Nephron progenitor cell (in vitro differentiated cells): ENCODE measurements around the gene CTRB2.

Source experiments
- DNase-seq: peaks from one replicate; pipeline ENCODE4 v3.0.0; 2021
- H3K27ac Mint-ChIP-seq: 2 replicates; pipeline ENCODE4 v1.8.0; 2021; ENCODE audit warnings: mild to moderate bottlenecking, moderate library complexity, mixed read lengths
- H3K27me3 Mint-ChIP-seq: 2 replicates; pipeline ENCODE4 v1.8.0; 2021; ENCODE audit warnings: mild to moderate bottlenecking, low read depth, mixed read lengths; ENCODE audit not compliant: poor library complexity
- H3K36me3 Mint-ChIP-seq: 2 replicates; pipeline ENCODE4 v1.8.0; 2021; ENCODE audit warnings: low read depth, mixed read lengths
- H3K4me1 Mint-ChIP-seq: 2 replicates; pipeline ENCODE4 v1.8.0; 2021; ENCODE audit warnings: mixed read lengths
- H3K4me3 Mint-ChIP-seq: 2 replicates; pipeline ENCODE4 v1.8.0; 2021; ENCODE audit warnings: mild to moderate bottlenecking, moderate library complexity, mixed read lengths
- H3K9me3 Mint-ChIP-seq: 2 replicates; pipeline ENCODE4 v1.8.0; 2021; ENCODE audit warnings: mild to moderate bottlenecking, moderate library complexity, mixed read lengths
- TF ChIP-seq, protein P1 (sequence below): fragments of 200-600 bp; sonication (generic); IDR thresholded peaks from 2 replicates; pipeline ENCODE4 v1.5.0; 2021; ENCODE audit warnings: antibody characterized with exemption

Gene CTRB2

DNA sequence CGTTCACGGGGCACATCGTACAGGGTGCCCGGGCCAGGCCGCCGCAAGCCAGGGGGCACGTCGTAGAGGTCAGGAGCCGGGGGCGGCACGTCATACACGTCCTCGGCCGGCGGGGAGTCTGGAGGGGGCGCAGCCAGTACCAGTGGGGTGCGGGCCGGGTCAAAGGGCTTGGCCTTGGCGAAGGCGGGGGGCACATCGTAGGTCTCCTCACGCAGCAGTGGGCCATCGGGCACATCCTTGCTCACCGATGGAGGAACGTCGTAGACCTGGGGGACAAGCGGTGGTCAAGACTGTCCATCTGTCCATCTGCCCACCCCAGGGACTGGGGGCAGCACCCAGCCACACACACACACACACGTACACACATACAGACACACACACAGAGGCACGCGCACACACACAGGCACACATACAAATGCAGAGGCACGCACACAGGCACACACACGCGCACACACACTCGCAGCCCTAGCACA lies 28.8 kb upstream of the CTRB2 start:
- TF ChIP-seq, protein P1, sequence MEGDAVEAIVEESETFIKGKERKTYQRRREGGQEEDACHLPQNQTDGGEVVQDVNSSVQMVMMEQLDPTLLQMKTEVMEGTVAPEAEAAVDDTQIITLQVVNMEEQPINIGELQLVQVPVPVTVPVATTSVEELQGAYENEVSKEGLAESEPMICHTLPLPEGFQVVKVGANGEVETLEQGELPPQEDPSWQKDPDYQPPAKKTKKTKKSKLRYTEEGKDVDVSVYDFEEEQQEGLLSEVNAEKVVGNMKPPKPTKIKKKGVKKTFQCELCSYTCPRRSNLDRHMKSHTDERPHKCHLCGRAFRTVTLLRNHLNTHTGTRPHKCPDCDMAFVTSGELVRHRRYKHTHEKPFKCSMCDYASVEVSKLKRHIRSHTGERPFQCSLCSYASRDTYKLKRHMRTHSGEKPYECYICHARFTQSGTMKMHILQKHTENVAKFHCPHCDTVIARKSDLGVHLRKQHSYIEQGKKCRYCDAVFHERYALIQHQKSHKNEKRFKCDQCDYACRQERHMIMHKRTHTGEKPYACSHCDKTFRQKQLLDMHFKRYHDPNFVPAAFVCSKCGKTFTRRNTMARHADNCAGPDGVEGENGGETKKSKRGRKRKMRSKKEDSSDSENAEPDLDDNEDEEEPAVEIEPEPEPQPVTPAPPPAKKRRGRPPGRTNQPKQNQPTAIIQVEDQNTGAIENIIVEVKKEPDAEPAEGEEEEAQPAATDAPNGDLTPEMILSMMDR = no peak
- H3K4me1 Mint-ChIP-seq = peaks cover 24% of the 10 kb centered on the region
- H3K27ac Mint-ChIP-seq = no peak overlapping the region
- no peaks in the 10 kb centered on the region for H3K9me3 Mint-ChIP-seq
- peaks cover 31% of the 10 kb centered on the region for H3K36me3 Mint-ChIP-seq
- H3K27me3 Mint-ChIP-seq = no peaks in the 10 kb centered on the region
- DNase-seq = no peak
- H3K4me3 Mint-ChIP-seq = no peak overlapping the region

DNA sequence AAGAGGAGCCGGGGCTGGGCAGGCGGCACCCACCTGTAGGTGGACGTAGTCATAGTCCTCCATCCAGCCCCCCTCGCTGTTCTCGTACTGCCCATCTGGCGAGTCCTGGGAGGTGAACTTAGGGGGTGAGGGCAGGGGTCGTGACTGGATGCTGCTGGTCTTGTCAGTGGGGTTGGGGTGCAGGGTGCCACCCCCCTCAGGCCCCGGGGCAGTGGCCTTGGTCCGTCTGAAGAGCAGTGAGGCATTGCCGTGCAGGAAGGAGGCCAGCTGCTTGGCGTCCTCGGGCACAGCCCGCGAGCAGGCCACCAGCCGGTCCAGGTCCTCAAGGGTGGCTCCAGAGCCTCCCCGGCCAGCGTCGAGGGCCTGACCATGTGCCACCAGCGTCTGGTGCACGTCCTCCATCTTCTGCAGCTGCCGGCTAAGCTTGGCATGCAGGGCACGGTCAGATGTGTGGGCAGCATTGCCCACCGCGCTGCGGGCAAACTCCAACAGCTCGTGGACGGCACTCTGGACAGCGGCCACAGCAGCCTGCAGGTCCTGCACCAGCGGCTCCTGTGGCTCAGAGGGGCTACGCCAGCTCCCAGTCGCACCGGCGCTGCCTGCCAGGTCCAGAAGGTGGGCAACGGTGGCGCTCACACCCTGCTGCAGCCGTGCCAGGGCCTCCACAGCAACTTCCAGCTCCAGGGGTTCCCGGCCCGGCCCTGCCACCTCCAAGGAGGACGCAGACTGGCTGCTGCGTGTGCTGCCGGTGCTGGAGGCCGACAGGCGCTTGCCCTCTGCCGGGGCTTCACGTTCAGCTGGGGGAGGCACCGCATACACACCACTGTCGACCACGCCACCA lies 28.1 kb upstream of the CTRB2 start:
- Mint-ChIP-seq H3K4me1 (peaks cover 17% of the 10 kb centered on the region), H3K4me3 (no peak overlapping the region), H3K27ac (no peak overlapping the region), H3K27me3 (no peaks in the 10 kb centered on the region), H3K36me3 (peaks cover 29% of the 10 kb centered on the region), H3K9me3 (no peaks in the 10 kb centered on the region)
- TF ChIP-seq, protein P1 = no peak
- no peak for DNase-seq

DNA sequence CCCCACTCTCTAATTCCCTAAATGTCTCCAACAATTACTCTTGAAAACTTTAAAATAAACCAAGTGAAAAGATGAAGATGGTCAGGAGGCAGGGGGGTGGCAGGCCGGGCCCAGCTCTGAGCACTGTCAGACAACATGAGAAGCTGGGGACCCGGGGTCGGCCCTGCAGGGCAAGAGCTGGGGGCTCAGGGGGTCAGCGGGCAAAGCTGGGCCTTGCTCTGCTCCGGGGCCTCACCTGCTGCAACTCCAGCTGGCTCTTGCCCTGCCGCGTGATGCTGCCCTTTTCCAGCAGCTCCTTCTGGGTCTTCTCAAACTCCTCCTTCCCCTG lies 26.6 kb upstream of the CTRB2 start:
- H3K27ac Mint-ChIP-seq = no peak overlapping the region
- no peak overlapping the region for H3K4me3 Mint-ChIP-seq
- TF ChIP-seq, protein P1 = no peak
- no peak for DNase-seq
- no peaks in the 10 kb centered on the region for H3K27me3 Mint-ChIP-seq
- H3K36me3 Mint-ChIP-seq = peaks cover 29% of the 10 kb centered on the region
- H3K9me3 Mint-ChIP-seq = no peaks in the 10 kb centered on the region
- H3K4me1 Mint-ChIP-seq = peaks cover 5% of the 10 kb centered on the region

DNA sequence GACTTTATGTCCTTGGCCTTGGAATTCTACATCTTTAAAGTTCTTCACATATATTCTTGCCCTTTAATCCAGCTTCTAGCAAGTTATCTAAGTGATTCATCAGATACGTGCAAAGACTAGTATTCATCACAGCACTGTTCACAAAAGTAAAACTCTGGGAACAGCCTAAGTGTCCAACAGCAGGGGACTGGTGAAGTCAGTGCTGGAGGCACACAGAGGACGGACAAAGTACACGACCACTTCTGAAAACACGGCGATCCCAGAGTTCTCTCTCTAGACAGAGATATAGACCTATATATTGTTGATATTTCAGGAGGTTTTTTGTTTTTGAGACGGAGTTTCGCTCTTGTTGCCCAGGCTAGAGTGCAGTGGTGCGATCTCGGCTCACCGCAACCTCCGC lies 24.6 kb upstream of the CTRB2 start:
- Mint-ChIP-seq H3K36me3 (peaks cover 29% of the 10 kb centered on the region), H3K27me3 (no peaks in the 10 kb centered on the region), H3K9me3 (no peaks in the 10 kb centered on the region), H3K4me1 (peaks cover 5% of the 10 kb centered on the region), H3K27ac (no peak overlapping the region), H3K4me3 (no peak overlapping the region)
- DNase-seq = no peak
- TF ChIP-seq, protein P1 = no peak

DNA sequence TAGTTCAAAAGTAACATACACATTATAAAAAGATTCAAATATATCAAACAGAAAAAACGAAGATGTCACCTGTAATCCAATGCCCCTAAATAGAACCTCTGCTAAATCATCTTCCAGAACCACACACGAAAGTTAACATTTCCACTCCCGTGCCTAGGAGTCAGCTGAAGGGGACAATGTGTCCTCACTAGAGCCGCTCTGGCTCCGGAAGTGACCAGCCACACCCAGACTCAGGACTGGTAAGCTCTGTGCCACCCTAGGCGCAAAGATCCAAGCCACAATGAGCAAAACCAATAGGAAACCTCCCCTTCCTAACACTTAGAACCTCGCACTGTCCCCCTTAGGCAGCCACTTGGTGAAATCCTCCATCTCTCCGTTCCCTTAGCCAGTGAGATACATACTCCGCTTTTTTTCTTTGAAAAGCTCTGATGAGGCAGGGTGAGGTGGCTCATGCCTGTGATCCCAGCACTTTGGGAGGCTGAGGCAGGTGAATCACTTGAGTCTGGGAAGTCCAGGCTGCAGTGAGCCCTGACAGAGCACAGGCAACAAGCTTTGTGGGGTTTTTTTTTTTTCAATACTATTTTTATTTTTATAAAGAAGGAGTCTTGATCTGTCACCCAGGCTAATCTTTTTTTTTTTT lies 23.6 kb upstream of the CTRB2 start:
- Mint-ChIP-seq H3K9me3 (no peaks in the 10 kb centered on the region), H3K4me1 (peaks cover 5% of the 10 kb centered on the region), H3K36me3 (peaks cover 23% of the 10 kb centered on the region), H3K27ac (peak overlapping the region; percentile 95), H3K4me3 (no peak overlapping the region), H3K27me3 (no peaks in the 10 kb centered on the region)
- TF ChIP-seq, protein P1 = no peak
- no peak for DNase-seq
